ENCODE data around the gene ESYT1. TPM values are rescaled to one million over a fixed set of nuclear protein-coding genes. Genes with fewer than 3 reads are reported as not detected.
A peak's percentile ranks its signal among the peaks of the same experiment; 100 is the strongest.

Gene ESYT1
- total RNA-seq, 4 donors from 2014 or later: 51.2 to 84.1 (median 64.9) TPM

DNA sequence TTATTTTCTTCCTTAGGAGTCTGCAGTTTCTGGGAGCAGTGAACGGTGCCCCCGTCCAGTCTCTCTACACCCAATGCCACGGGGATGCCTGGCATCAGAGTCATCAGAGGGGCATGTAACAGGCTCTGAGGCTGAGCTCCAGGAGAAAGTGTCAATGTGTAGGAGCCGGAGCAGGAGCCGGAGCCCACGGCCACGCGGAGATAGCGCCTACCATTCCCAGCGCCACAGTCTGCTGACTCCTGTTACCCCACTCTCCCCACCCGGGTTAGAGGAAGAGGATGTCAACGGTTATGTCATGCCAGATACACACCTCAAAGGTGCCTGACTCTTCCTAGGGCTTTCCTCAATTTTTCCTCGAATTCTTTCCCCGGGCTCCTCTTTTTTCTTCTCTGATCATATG lies 27.0 kb upstream of the ESYT1 start:
- no peak for DNase-seq (ENCODE audit: low spot score in 2 of 2)
- H3K4me3 ChIP-seq (ENCODE audit: low read depth, poor library complexity, severe bottlenecking): no peak overlapping the region
- TF ChIP-seq CTCF (IDR thresholded peaks at IDR 0.05) (no peak), POLR2A (IDR thresholded peaks at IDR 0.05) (no peak)
- 81 to 86% methylated on average over 14 of the region's 14 CpGs for WGBS, 2 donors
- intact Hi-C loops (cut with DNase I; ENCODE audit: low total_unique reads): no loop called here

GRCh38 chr12:56102683-56103065 lies 25.4 kb upstream of the ESYT1 start:
- H3K4me3 ChIP-seq (ENCODE audit: low read depth, poor library complexity, severe bottlenecking): no peak overlapping the region
- WGBS, 2 donors: 72 to 77% methylated on average over 1 of the region's 1 CpG
- intact Hi-C loops (cut with DNase I; ENCODE audit: low total_unique reads): no loop called here
- TF ChIP-seq POLR2A (IDR thresholded peaks at IDR 0.05): no peak
- TF ChIP-seq CTCF (IDR thresholded peaks at IDR 0.05): no peak
- DNase-seq (ENCODE audit: low spot score in 2 of 2): no peak

GRCh38 chr12:56103066-56103711 lies 24.9 kb upstream of the ESYT1 start:
- no peak for DNase-seq (ENCODE audit: low spot score in 2 of 2)
- H3K4me3 ChIP-seq (ENCODE audit: low read depth, poor library complexity, severe bottlenecking): no peak overlapping the region
- WGBS, 2 donors: 44 to 47% methylated on average over 6 of the region's 6 CpGs
- TF ChIP-seq POLR2A (IDR thresholded peaks at IDR 0.05) (no peak), CTCF (IDR thresholded peaks at IDR 0.05) (no peak)
- intact Hi-C loops (cut with DNase I; ENCODE audit: low total_unique reads): no loop called here

GRCh38 chr12:56103823-56104108 lies 24.3 kb upstream of the ESYT1 start:
- 0 to 2% methylated on average over 8 of the region's 8 CpGs for WGBS, 2 donors
- H3K4me3 ChIP-seq (ENCODE audit: low read depth, poor library complexity, severe bottlenecking): peak overlapping the region; percentile 20
- TF ChIP-seq POLR2A (IDR thresholded peaks at IDR 0.05) (no peak), CTCF (IDR thresholded peaks at IDR 0.05) (no peak)
- no peak for DNase-seq (ENCODE audit: low spot score in 2 of 2)
- intact Hi-C loops (cut with DNase I; ENCODE audit: low total_unique reads): no loop called here

DNA sequence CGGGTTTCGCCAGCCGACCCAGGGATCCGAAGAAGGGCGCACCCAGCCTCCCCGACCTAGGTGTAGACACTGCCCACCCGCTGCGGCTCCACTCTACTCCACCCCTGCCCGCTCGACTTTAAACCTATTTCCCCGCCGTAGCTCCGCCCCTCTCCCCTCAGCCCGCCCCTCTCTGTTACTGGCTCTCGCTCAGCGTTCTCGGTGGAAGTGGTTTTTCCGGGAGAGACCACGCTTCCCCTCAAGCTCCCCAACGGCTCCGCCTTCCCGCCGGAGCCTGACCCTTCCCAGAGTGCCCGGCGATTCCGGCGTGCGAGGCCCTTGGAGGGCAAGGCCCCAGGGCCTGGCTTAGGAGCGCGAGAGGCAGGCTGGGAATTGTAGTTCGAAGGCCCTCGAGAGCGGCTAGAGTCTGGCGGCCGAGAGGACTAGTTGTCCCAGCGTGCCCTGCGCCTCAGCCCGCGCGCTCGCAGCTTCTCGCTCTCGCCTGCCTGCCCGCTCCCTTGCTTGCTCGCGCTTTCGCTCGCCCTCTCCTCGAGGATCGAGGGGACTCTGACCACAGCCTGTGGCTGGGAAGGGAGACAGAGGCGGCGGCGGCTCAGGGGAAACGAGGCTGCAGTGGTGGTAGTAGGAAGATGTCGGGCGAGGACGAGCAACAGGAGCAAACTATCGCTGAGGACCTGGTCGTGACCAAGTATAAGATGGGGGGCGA lies 23.8 kb upstream of the ESYT1 start, which contains the start of gene PA2G4:
TSS of gene PA2G4 (plus strand) at position 451 of the 706 bp plus-strand sequence. CDS start at position 630, 179 bp downstream.
- 0% methylated on average over 52 to 60 of the region's 60 CpGs for WGBS, 2 donors
- intact Hi-C loops (cut with DNase I; ENCODE audit: low total_unique reads): no loop called here
- TF ChIP-seq POLR2A (IDR thresholded peaks at IDR 0.05) (no peak), CTCF (IDR thresholded peaks at IDR 0.05) (peak in 1 of 3 donors; percentile 26)

More for the DNA sequence above, 23.8 kb upstream of the ESYT1 start, which contains the start of gene PA2G4:
- DNase-seq (ENCODE audit: low spot score in 2 of 2): peak; percentile 97 to 99
- H3K4me3 ChIP-seq (ENCODE audit: low read depth, poor library complexity, severe bottlenecking): peak within 1 kb of the TSS; percentile 83

Measured in lower leg skin (tissue), 4 donors.